GM21381 (cell line): Measurements from ENCODE around the gene SMG1.
"Not testable (repeated sequence)": the region's sequence is repeated elsewhere in the genome, so short reads cannot be mapped to it uniquely, and the experiment has no call there.

Experiments
- ATAC-seq: cut with Tn5 transposase; IDR thresholded peaks from one replicate; pipeline ENCODE4 v1.9.1; 2021; ENCODE audit warnings: mild to moderate bottlenecking, moderate library complexity; ENCODE audit not compliant: unreplicated experiment

SMG1 gene

DNA sequence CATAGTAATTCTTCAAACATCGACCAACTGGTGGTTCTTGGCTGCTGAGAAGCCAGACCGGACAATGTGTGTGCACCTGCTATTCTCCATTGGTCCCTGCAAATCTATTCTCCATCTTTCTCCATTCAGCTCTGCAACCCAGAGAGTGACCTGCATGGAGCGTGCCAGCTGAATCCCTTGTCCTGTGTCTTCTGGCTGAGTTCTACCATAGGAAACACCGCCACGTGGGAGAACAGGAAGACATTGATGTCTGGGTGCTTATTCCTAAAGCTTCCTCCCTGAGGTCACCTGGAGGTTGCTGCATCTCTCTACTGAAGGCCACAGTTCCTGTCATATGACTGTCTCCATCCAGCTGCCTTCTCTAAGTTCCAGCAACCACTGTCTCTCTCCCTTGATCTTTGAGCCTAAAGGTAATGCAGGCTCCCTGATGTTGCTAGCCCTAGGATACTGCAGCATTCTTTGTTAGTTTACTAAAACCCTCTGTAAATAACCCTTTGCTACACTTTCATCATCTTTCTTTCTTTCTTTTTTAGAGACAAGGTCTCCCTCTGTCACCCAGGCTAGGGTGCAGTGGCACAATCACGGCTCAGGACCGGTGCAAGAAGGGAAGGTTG, 10.6 kb upstream of the SMG1 start:
- no peak for ATAC-seq

DNA sequence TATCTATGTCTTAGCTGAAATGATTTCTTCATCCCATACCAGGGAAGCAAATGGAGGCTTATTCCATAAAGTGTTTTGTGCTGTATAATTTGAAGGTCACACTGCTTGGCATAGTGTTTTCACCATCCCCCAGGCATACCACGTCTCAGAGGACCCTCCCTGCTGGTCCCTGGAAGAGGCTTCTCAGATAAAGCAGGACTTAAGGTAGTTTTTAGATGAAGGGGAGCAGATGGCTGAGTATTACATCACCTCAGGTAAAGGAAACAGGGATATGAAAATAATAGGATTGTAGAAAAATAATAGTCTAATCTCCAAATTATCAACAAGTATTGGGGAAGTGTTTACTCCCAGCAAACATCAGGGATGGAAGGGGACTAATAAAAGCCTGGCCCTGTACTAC, 7.3 kb upstream of the SMG1 start:
- no peak for ATAC-seq

DNA sequence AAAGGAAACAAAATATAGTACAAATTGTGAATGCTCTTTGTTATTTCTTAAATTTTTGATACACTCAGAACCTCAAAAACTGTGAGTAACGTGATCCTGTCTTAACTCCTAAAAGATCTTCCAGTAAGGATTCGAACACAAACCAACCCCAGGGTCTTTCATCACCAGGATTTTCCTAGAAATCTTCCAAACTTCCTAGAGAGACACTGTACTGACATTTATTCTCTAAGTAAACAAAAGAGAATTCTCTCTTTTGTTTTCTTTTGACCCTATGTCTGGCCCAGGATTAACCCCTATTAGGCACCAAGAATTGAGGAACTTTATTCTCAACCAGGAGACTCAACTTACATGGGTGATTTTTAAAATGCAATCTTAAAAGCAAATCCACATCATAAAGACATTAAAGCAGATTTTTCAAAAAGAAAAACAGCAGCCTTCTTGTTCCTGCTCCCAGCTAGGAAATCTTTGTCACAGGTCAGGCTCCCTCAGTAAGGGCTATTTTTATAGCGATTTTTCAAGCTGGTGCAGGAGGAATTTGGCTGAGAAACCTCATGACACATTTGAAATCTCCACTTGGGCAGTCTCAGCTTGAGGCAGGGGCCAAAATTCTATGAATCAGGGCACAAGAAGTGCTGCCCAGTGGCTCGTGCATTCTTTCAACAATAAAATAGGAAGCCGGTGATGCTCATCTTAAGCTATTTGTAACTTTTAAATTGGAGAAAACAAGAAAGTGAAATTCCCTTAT, 6.2 kb upstream of the SMG1 start:
- ATAC-seq: no peak

DNA sequence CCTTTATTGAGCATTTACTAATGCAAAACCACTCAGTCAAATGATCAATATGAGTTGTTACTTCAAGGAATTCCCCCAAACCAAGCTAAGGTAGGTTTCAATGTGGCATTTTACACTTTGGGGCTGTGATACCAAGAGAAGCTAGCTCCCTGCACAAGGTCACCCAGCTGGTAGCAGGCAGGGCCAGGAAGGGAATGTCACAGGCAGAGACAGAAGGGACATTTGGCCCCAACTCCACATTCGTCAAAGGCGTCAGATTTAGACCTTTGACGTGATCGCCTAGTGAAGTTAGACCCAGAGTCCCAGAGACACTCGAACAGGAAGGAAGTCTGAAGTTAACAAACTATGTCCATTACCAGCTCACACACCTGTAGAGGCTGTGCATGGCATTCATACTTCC, 5.5 kb upstream of the SMG1 start:
- ATAC-seq: no peak

DNA sequence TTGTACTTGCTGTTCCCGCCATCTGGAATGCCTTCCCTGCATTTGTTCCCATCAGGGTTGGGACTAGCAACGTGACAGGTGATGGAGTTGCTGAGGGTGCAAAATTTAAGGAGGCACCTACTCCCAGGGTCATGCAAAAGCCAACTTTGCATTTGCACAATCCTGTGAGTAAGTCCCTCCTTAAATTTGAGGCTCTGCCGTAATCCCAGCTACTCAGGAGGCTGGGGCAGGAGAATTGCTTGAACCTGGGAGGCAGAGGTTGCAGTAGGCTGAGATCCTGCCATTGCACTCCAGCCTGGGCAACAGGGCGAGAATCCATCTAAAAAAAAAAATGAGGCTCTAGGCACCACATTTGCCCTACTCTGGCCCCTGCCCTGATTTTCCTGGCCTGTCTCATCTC, 3.9 kb upstream of the SMG1 start:
- not testable (repeated sequence) for ATAC-seq

DNA sequence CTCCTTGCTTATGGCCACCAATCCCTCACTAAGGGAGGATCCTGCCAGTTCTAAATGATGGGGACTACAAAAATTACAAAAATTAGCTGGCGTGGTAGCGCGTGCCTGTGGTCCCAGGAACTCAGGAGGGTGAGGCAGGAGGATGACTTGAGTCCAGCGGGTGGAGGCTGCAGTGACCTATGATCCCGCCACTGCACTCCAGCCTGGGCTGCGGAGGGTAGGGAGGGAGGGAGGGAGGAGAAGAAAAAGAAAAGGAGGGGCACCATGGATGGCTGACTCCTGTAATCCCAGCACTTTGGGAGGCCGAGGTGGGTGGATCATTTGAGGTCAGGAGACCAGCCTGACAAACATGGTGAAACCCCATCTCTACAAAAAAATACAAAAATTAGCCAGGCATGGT, 1.9 kb upstream of the SMG1 start:
- not testable (repeated sequence) for ATAC-seq

DNA sequence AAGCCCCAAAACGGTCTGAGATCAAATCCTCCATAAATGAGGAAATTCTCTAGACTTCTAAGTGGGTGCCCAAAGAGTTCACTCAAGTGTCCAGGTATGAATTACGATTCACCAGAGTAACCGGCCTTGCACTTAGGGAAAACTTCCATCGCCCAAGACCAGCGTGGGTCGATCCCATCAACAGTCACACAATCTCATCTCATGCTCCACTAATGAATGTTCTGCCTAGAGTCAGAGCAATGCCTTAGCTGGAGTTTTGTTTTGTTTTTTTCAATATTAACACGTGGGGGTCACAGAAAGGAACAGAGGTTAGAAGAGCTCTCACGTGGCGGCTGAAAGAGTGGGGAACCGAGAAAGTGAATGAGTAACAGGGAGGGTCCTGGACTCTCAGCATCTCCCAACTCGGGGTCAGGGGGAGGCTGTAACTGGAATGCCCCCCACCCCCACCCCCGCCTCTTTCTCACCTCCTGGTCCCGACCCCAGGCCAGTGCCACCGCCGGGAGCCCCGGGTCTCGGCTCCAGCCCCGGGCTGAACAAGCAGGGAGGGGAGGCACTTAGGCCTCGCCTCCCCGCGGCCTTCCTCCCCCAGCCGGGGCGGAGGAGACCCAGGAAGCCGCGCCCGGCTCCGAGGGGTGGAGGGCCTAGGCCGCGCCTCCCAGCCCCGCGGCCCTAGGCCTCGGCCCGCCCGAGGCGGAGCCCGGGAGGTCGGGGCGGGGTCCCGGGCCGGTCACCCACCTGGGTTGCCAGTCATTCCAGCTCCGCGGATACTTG, 808 bp downstream of the SMG1 start:
- ATAC-seq: peak; percentile 40

DNA sequence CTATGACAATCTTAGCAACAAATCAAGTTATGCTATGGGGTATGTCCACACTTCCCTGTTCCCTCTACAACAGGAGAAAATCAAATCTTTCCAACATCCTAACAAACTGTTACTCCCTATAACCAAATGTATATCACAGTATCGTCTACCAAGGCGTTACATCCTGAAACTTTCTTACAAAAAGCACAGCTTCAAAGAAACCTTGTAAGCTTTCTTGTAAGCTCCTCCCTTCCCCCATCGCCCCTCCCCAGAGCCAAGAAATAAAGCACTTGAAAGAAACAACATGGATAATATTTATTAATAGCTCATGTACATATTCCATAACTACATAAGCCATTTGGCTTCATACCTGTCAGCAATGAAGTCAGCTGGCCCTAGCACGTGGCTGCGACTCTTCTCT, 2.3 kb downstream of the SMG1 start:
- ATAC-seq: not testable (repeated sequence)

DNA sequence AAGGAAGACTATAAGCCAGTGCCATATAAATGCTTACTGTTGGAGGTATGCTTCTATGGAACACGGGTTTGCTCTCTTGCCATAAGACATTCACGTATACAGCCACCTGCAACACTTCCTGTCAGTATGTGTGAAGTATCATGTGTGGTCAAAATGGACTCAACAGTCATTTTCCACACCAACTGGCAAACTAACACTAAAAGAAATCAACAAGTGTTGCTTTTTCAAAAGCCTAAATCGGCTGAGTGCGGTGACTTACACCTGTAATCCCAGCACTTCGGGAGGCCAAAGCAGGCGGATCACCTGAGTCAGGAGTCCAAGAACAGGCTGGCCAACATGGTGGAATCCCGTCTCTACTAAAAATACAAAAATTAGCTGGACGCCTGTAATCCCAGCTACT, 3.1 kb downstream of the SMG1 start:
- not testable (repeated sequence) for ATAC-seq

DNA sequence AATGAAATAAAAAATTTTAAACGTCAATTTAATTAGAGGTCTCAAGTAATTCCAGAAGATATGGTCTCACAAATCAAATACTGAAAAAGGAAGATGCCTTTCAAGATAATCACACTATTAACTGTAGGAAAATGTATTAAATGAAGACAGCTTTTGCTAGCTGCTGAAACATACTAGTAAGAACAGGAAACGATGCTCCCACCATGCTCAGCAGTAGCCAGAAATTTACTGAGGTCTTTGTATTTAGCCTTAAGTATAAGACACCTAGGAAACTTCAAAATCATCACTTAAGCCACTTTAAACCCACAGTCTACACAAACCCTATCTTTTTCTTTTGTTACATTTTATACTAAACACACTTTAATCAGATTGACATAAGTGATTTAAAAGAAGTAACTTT, 16.6 kb downstream of the SMG1 start:
- not testable (repeated sequence) for ATAC-seq

DNA sequence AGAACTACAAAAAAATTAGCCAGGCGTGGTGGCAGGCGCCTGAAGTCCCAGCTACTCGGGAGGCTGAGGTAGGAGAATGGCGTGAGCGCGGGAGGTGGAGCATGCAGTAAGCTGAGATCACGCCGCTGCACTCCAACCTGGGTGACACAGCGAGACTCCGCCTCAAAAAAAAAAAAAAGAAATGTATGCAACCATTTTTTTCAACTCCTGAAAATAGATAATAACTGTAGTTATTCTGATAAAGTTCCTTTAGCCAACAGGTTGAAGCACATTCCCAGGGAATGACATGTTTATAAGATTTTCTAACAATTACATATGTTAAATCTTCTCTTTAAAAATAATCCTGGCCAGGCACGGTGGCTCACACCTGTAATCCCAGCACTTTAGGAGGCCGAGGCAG, 17.5 kb downstream of the SMG1 start:
- ATAC-seq: not testable (repeated sequence)

DNA sequence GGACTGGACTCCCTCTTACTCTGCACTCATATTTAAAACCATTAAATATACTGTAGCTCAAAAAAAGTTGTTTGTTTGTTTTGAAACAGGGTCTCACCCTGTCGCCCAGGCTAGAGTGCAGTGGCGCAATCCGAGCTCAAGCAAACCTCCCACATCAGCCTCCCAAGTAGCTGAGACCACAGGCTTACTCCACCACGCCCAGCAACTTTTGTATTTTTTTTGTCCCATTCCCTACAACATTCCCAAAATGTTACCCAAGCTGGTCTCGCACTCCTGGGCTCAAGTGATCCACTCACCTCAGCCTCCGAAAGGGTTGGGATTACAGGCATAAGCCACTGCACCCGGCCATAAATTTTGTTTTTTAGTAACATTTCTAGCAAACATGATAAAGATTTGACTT, 23.4 kb downstream of the SMG1 start:
- not testable (repeated sequence) for ATAC-seq

DNA sequence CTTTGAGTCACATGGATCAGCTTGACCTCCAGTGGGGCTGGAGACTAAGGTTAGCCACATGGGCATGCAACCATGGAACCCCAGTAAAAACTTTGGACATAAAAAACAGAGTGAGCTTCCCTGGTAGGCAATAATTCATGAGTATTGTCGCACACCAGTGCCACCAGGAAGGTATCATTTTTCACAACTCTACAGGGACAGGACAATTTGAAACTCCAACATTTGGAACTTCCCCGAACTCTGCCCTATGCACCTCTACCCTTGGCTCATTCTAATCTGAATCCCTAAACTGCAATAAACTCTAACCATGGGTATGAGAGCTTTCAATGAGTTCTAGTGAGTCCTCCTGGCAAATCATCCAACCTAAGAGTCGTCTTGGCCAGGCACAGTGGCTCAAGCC, 24.2 kb downstream of the SMG1 start:
- ATAC-seq: not testable (repeated sequence)

DNA sequence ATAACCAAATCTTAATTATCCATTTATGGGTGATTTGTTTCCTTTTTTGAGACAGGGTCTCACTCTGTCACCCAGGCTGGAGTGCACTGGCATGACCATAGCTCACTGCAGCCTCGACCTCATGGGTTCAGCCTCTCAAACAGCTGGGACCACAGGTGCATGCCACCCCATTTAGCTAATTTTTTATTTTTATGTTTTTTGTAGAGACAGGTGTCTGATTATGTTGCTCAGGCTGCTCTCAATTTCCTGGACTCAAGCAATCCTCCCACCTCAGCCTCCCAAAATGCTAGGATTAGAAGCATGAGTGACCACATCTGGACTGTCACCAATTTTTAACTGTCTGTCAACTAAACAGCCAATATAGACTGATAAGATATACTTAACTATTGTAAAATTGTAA, 25.0 kb downstream of the SMG1 start:
- ATAC-seq: not testable (repeated sequence)

DNA sequence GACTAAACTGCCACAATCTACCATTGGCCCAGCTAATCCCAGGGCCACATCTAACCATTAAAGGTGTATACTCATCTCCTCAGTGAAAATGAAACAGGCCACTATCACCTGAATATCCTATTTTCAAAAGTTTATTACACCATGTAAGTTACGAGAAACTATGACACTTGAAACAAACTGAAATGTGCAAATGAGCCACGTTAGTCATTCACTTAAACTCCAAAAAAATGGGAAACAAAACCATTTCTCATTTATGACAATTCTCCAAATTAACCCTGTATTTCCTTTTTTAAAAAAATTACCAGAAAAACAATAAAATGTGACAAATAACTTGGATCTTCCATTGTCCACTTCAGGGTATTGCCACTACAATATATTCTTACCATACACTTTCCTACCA, 41.8 kb downstream of the SMG1 start:
- ATAC-seq: not testable (repeated sequence)

DNA sequence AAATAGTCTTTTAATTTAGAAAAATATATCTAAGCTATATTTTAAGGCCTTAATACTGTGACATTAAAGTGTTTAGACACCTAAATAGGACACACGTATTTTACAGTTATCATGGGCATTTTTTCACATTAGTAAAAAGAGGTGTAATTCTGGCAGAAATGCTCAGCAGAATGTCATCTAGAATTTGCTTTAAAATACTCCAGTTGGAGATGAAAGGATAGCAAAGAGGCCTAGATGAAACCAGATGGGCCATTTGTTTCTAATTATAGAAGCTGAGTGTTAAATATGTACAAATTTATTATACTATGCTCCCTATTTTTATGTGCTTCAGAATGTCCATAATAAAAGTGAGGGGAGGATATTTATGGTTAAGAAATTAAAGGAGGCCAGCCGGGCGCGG, 48.5 kb downstream of the SMG1 start:
- not testable (repeated sequence) for ATAC-seq

DNA sequence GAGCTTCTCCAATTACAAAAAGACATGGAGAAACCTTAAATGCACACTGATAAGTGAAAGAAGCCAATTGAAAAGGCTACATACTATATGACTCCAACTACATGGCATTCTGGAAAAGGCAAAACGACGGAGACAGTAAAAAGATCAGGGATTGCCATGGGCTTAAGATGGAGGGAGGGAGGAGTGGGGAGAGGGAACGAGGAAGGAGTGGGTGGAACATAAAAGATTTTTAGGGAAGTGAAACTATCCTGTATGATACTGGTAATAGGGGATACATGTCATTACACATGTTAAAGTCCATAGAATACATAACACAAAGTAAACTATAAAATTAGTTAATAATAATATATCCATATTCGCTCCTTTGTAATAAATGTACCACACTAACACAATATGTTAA, 48.9 kb downstream of the SMG1 start:
- not testable (repeated sequence) for ATAC-seq

DNA sequence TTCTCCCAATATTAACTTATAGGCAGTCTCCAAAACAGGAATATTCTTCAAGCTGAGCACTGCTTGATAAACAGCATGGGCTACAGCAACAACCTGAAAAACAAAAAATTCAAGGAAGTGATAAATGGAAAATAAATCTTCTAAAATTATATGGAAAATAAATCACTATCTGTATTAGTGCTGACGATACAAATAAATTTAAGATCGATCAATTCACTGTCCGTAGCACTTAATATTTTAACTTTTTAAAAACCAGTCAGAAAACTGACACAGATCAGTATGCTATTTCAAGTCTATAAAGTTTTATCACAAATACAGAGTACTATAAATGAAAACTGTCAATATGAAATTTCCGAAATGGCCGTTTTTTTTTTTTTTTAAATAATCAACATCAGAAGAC, 49.9 kb downstream of the SMG1 start:
- ATAC-seq: not testable (repeated sequence)

DNA sequence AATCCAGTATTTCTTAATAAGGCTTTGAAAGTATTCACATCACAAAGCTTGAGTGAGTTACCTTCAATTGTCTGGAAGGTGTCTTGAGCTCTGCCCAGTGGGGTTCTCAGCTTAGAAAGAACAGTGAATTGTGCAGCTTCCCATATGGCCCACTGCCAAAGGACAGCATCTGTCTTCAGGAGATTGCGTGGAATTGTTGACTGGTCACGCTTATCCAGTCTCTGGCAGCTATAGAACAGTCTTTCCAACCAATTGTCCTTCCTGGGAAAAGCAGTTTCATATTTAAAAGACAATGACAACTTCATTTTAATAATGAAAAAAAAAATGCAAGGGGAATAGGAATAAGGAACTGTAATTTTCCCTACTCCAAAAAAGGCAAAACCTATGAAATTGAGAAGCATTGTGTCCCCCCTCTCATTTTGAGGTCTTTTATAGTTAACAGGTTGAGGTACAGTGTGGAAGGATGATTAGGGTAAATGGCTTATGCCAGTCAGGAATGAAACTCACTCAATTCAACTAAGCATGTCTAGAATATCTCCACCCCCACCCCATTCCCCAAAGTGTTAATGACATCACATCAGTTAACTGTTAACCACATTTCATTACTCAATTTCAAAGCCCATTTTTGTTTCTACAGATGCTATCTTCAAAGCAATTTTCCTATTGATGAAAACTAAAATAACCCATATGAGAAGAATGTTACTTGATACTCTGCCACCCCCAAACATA, 57.0 kb downstream of the SMG1 start:
- ATAC-seq: not testable (repeated sequence)

DNA sequence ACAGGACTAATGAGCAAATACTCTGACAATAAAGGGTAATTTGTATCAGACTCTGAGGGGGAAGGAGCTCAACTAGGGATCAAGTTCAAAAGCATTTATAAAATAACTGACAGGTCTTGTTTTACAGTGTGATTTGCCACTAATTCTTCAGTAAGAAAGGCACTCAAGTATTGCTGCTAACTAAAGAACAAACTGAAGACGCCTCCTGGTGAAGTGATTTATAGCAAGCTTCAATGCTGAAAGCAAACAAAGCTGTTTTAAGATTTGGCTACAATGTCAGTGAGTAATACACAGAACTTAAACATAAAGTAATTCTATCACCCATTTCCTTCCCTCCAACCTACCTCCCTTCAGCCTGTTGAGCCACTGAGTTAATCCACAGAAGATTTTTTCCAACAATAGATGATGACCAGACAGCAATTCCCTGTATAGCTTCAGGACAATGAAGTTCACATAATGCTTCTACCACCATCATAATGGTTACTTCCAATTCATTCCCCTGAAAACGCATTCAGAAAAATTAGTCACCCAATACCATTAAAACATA, 59.9 kb downstream of the SMG1 start:
- not testable (repeated sequence) for ATAC-seq

DNA sequence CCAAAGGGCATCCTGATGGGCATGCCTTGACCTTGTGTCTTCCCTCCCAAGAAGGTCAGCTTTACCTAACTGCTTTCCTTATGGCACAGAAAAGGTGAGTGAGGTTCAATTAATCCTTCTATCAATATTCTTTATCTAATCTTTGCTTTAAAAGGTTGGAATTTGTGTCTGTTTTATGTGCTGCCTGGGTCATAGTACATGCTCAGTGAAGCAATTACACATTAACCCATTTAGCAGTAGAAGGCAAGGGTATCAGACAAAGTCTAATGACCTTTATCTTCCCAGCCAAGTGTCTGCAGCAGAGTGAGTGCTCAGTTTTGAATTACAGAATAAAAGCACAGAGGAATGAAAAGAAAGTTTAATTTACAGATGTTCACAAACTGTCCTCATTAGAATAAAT, 63.3 kb downstream of the SMG1 start:
- ATAC-seq: not testable (repeated sequence)
